Kidney tubule cell (primary cell): ENCODE results near the gene RIT2.
A peak's percentile ranks its signal among the peaks of the same experiment; 100 is the strongest.
"Not testable (repeated sequence)": the region's sequence is repeated elsewhere in the genome, so short reads cannot be mapped to it uniquely, and the experiment has no call there.

ENCODE experiments used
- DNase-seq: peaks from one replicate; pipeline ENCODE4 v3.0.0-alpha.2; 2018; ENCODE audit warnings: low spot score

Gene RIT2

GRCh38 chr18:42756214-42756613, 359.3 kb downstream of the RIT2 start:
- no peak for DNase-seq

DNA sequence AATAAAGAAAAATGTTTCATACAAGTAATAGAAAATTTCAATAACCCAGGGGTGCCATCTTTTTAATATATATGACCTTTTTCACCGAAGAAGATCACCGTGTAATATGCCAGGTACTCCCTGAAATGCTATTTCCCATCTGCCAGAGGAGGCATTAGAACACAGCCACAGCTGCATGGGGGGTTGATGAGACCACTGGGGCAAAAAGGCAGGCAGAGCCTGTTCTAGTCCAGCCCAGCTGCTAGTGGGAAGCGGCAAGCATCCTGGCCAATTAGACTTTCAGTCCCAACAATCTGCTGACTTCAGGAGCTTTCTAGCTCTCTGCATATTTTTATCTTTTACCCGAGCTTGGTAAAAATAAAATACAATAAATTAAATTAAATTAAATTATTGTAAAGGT, 362.6 kb downstream of the RIT2 start:
- no peak for DNase-seq

DNA sequence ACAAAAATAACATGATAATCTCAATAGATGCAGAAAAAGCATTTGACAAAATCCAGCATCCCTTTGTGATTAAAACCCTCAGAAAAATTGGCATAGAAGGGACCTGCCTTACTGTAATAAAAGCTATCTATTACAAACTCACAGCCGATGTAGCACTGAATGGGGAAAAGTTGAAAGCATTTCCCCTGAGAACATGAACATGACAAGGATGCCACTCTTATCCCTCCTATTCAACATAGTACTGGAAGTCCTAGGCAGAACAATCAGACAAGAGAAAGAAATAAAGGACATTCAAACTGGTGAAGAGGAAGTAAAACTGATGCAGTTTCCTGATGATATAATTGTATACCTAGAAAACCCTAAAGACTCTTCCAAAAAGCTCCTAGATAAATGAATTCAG, 368.7 kb downstream of the RIT2 start:
- DNase-seq = no peak

GRCh38 chr18:42745931-42746330, 369.6 kb downstream of the RIT2 start:
- DNase-seq = no peak

DNA sequence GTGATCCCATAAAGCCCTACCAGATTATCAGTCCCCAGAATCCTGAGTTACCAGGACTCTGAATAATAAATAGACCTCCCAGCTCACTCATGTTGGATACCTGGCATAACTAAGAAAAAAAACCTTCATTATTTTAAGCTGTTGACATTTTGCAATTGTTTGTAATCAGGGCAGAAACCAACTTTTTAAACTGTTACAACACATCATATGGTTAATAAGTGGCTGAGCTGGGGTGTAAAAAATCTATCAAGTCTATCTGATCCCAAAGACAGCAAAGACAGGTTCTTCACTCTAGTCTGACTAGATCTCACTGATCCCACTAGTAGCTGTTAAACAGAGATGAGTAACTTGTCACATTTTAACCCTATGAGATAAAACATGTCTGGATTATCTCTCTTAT, 370.3 kb downstream of the RIT2 start:
- no peak for DNase-seq

DNA sequence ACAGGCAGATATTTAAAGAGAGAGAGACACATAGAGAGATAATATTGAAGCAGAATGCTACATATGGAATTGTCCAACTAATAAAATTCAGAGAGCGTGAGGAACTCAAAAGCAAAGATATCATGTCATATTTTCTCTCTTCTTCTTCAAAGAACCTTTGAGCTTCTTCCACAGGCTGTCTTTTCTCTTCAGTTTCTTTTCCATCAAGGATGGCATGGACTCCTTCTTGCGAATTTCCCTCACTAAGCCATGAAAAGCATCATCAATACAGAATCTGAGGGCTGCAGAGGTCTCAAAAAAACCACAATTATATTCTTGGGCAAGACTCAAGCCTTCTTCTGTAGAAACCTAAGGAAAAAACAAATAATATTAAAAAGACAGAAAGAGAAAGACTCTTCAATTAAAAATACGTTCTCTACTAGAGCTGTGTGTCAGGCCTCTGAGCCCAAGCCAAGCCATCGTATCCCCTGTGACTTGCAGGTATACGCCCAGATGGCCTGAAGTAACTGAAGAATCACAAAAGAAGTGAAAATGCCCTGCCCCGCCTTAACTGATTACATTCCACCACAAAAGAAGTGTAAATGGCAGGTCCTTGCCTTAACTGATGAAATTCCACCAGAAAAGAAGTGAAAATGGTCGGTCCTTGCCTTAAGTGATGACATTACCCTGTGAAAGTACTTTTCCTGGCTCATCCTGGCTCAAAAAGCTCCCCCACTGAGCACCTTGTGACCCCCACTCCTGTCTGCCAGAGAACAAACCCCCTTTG, 371.9 kb downstream of the RIT2 start:
- DNase-seq = no peak

GRCh38 chr18:42742969-42743368, 372.5 kb downstream of the RIT2 start:
- DNase-seq = no peak

DNA sequence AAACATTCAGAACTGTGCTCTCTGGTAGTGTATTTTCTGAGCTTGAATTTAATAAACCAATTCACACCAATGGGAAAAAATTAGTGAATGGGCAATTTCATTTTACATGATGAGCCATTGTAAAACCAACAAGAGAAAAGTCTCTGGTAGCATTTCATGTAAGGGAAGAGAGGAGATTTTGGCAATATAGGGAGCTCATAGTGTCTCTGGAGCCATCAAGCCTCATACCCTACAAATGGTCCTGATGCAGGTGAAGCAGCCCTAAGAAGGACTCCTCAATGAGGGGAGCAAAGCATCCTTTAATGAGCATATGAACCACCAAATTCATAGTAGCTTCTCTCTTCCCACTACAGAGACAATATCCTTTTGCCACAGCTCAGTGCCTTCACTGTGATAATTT, 373.0 kb downstream of the RIT2 start:
- no peak for DNase-seq

- DNase-seq = not testable (repeated sequence)
Observed at GRCh38 chr18:42741805-42742347, 373.6 kb downstream of the RIT2 start.

DNA sequence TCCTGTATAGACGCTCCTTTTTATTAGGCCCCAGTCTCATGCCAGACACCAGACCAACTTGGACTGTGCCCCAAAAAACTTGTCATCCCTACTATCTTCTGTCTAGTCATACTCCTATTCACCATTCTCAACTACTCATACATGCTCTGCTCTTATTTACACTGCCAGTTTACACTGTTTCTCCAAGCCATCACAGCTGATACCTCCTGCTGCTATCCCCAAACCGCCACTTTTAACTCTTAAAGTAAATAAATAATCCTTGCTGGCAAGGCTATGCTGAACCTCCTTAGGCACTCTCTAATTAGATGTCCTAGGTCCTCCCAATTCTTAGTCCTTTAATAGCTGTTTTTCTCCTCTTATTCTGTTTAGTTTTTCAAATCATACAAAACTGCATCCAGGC, 374.2 kb downstream of the RIT2 start:
- DNase-seq = not testable (repeated sequence)

GRCh38 chr18:42736074-42736473, 379.4 kb downstream of the RIT2 start:
- DNase-seq = peak; percentile 36

DNA sequence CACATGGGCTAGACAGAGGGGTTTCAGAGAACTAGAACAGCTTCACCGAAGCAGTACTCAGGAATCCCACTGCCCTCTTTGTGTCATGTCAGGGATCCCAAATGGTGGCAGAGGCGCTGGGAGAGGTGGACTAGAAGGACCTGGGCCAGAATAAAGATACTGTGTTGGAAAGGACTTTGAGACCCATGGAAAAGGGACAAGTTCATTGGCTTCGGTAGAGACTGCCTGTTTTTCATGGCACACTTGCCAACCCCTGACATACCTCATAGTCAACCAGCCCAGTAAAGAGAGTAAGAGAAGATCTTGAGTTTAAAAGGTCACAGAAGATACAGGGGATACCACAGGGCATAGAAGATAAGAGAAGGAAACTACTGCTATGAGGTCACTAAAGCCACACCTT, 381.0 kb downstream of the RIT2 start:
- DNase-seq = no peak

- DNase-seq = no peak
Observed at GRCh38 chr18:42730272-42730671, 385.2 kb downstream of the RIT2 start.

DNA sequence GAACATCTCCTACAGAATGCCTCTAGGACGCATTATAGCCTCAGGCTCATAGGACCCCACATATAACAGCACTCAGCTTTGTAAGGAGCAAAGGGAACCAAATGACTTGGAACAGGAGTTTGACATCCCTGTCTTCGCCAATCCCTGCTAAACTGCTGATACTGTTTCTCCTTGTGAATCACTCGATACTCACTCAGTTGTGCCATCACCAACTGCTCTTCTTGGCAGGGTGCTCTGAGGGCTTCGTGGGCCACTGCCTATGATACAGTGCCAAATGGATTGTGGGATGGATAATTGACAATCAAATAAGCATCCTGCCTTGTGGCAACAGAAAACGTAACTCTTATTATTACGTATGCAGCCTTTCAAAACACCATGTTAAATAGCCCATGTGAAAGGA, 396.3 kb downstream of the RIT2 start:
- DNase-seq = peak; percentile 83

GRCh38 chr18:42712065-42712464, 403.4 kb downstream of the RIT2 start:
- no peak for DNase-seq

DNA sequence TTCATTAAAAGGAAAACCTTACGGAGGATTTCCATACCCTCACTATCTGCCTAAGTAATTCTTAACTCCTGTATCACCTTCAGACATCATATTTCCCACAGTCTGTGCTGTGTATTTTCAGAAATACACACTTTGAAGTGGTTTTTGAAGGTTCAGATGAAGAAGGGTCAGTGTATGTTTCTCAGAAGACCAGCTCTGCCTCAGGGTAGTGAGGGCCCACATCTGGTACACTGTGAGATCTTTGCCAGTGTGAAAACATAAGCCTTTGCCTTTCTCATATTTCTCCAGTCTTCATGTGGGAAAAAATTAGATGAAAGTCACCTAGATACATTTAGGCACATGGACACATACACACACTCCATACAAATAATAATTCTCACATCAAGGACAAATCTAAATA, 408.4 kb downstream of the RIT2 start:
- DNase-seq = no peak

- DNase-seq = peak; percentile 64
Observed at GRCh38 chr18:42706618-42707017, 408.9 kb downstream of the RIT2 start.

DNA sequence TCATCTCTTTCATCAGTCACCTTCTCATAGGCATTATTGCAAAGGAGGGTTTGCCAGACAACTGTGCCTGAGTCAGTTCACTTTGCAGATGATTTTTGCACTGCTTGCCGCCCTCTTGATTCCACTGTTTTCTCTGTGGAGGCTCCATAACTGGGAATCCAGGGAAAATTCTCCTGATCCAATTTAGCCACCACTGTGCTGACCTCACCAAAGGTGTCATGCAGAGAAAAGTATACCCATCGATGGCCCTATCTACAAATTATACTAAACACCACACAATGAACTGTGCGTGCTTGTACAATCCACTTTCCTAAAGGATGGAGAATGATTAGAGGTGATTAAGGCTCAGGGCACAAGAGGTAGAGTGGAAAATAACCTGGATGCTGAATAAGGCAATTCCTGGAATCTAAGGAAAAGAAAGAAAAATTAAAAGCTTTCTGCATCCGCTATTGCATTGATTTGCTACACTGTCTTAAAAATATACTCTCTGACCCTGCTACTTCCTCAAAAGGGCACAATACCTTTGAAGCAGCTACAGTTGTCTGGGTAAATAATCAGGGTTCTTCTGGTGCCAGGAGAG, 409.4 kb downstream of the RIT2 start:
- no peak for DNase-seq
